ENCODE results near the gene TNP1.

TNP1 gene

DNA sequence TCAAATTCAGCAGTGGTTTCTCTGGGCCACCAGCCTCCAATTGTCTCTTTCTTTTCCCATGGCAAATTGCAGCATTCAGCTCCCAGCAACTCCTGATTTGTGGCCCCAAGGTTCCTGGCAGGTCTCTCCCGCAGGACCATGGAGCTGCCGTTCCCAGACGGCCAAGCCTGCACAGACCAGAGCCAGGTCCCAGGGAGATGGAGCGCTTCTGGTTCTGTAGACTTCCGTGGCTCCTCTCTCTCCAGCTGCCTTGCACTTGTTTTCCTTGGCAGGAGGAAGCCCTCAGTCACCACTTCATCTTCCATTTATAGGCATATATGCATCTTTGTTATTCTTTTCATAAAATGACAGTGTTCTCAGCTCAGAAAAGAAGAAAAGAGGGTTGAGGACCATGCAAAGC is 21.7 kb downstream of the TNP1 start:
- no peak for DNase-seq (ENCODE audit: low spot score)

DNA sequence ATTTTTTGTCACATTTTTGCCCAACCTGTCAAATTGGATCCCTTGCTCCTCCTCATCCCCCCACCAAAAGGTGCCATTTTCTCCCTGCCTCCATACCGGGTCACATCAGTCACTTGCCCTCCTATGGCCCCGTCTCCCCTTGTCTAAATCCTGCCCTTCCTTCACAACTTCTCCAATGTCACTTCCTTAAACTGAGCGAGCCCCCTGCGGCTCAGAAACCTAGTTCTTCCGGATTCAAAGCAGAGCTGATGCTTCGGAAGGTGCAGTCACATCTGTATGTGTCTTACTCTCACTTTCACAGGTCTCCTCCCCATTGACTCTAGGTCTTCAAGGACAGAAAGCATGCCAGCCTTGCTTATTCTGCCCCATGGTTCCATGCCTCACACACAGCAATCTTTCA is 22.1 kb downstream of the TNP1 start:
- DNase-seq (ENCODE audit: low spot score), result no peak

- no peak for DNase-seq (ENCODE audit: low spot score)
These were observed 26.8 kb downstream of the TNP1 start for GRCh38 chr2:216833061-216833460.

DNA sequence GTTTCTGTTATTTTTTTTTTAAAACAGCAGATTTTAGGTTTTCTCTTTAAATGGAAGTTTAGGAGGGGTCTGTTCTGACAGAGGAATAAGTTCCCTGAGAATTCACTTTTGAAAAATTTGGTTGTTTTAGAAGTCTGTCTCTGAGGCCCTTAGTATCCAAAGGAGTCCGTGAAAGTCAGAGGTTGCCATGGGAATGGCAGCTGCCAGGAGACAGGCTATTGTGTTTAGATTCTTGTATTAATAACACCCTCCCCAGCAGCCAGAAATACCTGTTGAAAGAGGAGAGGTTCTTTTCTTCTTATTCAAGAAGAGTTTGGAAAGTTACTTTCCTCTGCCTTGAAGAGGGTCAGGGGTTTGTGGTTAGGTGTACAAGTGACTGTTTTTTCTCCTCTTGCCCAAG is 29.5 kb downstream of the TNP1 start:
- DNase-seq (ENCODE audit: low spot score), result no peak

GRCh38 chr2:216829533-216829932 is 30.3 kb downstream of the TNP1 start:
- DNase-seq (ENCODE audit: low spot score), result peak; percentile 20

DNA sequence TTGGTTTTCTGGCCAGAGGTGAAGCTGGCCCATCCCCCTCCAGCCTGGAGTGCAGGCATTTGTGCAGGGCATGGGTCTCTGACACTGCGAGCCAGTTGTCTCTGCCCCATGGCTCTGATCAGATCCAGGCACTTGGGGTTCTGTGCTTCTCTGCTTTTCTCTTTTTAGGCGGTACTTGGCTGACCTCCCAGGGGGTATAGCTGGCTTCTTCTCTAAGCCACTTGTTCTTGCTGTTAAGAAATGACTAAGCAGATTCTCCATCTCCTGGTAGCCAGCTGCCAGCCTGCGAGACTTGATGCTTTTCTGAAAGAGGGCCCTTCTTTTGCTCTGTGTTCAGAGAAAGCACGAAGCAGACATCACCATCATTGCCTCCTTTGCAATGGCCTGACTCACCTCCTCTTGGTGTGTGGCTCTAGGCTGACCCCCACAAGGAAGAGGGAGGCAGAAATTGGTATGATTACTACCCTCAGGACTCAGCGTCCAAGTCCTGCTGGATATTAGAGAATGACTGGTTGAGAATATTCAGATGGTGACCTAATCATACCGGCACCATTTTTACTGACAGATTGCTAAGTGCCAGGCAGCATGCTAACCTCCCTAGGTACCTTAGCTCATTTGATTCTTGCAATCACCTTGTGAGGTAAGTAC is 32.7 kb downstream of the TNP1 start:
- DNase-seq (ENCODE audit: low spot score), result no peak

DNA sequence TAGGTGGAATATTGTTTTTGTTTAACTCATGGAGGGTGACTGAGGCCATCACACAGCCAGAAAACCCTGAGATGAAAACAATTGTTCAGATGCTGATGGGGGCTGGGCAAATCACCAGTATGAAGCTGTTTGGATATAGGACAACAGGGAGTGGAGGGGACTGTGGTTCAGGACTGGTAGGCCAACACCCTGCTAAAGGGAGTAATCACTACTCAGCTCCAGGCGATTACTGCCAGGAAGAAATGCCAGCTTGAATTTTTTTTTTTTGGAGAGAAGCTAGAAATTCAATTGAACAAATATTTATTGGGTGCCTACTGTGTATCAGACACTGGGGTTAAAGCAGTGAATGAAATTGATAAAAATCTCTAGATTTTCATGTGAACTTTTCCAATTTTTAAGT is 37.4 kb downstream of the TNP1 start:
- no peak for DNase-seq (ENCODE audit: low spot score)

DNA sequence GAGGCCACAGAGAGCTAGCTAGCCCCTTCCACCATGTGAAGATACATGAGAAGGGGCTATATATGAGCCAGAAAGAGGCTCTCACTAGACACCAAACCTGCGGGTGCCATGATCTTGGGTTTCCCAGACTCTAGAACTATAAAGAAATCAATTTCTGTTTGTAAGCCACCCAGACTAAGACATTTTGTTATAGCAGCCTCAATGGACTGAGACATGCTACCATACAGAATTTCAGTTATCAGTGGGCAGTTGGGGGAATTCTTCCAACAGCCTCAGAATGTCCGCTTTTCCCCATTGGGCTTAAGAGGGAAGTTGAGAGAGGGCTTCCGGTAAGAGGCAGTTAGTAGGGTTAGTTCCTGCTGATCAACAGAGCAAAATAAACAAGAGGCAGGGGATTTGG is 39.2 kb downstream of the TNP1 start:
- DNase-seq (ENCODE audit: low spot score), result no peak

- no peak for DNase-seq (ENCODE audit: low spot score)
These were observed 40.1 kb downstream of the TNP1 start for GRCh38 chr2:216819766-216820165.

GRCh38 chr2:216819055-216819454 is 40.8 kb downstream of the TNP1 start:
- no peak for DNase-seq (ENCODE audit: low spot score)

DNA sequence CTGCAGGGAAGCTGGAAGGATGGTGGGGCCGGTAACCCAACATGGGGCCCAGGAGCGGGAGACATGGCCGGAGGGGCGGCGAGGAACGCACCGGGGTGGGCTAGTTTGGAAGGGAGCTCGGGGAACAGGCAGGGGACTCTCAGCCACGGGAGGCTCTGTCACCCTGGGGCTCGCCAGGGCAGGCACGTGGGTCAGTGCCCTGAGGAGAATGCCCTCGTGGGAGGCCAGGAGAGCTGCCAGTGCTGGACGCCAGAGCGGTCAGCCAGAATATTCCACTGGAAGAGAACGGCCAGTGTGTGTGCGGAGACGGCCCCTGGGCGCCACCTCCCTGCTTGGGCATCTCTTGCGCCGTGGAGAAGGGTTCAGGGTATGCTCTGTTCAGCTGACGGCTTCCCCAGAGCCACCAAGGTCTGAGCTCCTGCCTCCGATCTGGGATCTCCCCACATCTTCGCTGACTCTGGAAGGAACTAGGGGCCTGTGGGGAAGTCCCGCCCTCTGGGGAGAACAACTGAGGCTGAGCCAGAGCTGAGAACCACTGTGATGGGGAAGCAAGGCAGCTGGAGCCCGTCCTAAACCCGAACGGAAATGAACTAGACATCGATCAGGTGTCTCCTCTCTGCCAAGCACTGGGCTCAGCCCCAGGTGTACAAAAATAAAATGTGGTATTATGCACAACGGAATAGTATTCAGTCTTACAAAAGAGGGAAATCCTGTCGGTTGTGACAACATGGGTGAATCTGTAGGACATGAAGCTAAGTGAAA is 49.3 kb downstream of the TNP1 start:
- no peak for DNase-seq (ENCODE audit: low spot score)

All from cerebellar cortex (tissue), 1 donor.